H9 (cell line): ENCODE measurements around the gene CACNA1H. TPM values are rescaled to one million over a fixed set of nuclear protein-coding genes. Genes with fewer than 3 reads are reported as not detected.

Experiments used
- DNase-seq: peaks from one replicate; pipeline ENCODE4 v3.0.0-alpha.2; 2017
- H2AFZ ChIP-seq: one replicate; pipeline ENCODE4 v1.6.1; 2013; ENCODE audit warnings: mild to moderate bottlenecking, low read length, control low read depth, moderate library complexity
- H2AK5ac ChIP-seq: 2 replicates; pipeline ENCODE4 v1.6.1; 2013; ENCODE audit warnings: low read length, control low read depth, mixed read lengths; ENCODE audit not compliant: insufficient read length
- H2BK120ac ChIP-seq: one replicate; pipeline ENCODE4 v1.6.1; 2013; ENCODE audit warnings: low read depth, mild to moderate bottlenecking, low read length, control low read depth, inconsistent platforms; ENCODE audit not compliant: poor library complexity, severe bottlenecking
- H2BK12ac ChIP-seq: 2 replicates; pipeline ENCODE4 v1.6.1; 2013; ENCODE audit warnings: low read length, control low read depth, mixed read lengths, low read depth; ENCODE audit not compliant: insufficient read length
- H2BK15ac ChIP-seq: 2 replicates; pipeline ENCODE4 v1.6.1; 2013; ENCODE audit warnings: low read depth, low read length, control low read depth
- H2BK20ac ChIP-seq: one replicate; pipeline ENCODE4 v1.6.1; 2013; ENCODE audit warnings: low read depth, mild to moderate bottlenecking, low read length, control low read depth, inconsistent platforms; ENCODE audit not compliant: poor library complexity, severe bottlenecking
- H2BK5ac ChIP-seq: 2 replicates; pipeline ENCODE4 v1.6.1; 2013; ENCODE audit warnings: low read length, control low read depth, mixed read lengths; ENCODE audit not compliant: insufficient read length
- H3K14ac ChIP-seq: 2 replicates; pipeline ENCODE4 v1.6.1; 2013; ENCODE audit warnings: low read length, control low read depth; ENCODE audit not compliant: insufficient read depth
- H3K18ac ChIP-seq: 2 replicates; pipeline ENCODE4 v1.6.1; 2013; ENCODE audit warnings: low read depth, mild to moderate bottlenecking, mixed read lengths, low read length, control low read depth; ENCODE audit not compliant: insufficient read length
- H3K23ac ChIP-seq: 2 replicates; pipeline ENCODE4 v1.6.1; 2013; ENCODE audit warnings: low read length, control low read depth, mixed read lengths, low read depth; ENCODE audit not compliant: insufficient read length
- H3K23me2 ChIP-seq: 2 replicates; pipeline ENCODE4 v1.6.1; 2013; ENCODE audit warnings: low read depth, mild to moderate bottlenecking, mixed read lengths, low read length, control low read depth; ENCODE audit not compliant: insufficient read length, poor library complexity, severe bottlenecking
- H3K27ac ChIP-seq: 2 replicates; pipeline ENCODE4 v1.5.1; 2013; ENCODE audit warnings: low read length, control low read depth, mixed read lengths, low read depth; ENCODE audit not compliant: insufficient read length
- H3K27me3 ChIP-seq: 2 replicates; pipeline ENCODE4 v1.6.1; 2013; ENCODE audit warnings: low read length, control low read depth, inconsistent platforms; ENCODE audit not compliant: insufficient read depth
- H3K4ac ChIP-seq: 2 replicates; pipeline ENCODE4 v1.6.1; 2013; ENCODE audit warnings: low read depth, mild to moderate bottlenecking, control low read depth, inconsistent platforms, low read length, moderate library complexity
- H3K4me1 ChIP-seq: 2 replicates; pipeline ENCODE4 v1.6.1; 2013; ENCODE audit warnings: low read length, control low read depth, inconsistent platforms; ENCODE audit not compliant: insufficient read depth
- H3K4me2 ChIP-seq: 2 replicates; pipeline ENCODE4 v1.6.1; 2013; ENCODE audit warnings: low read length, control low read depth, mixed read lengths; ENCODE audit not compliant: insufficient read length, insufficient read depth
- H3K56ac ChIP-seq: 2 replicates; pipeline ENCODE4 v1.6.1; 2013; ENCODE audit warnings: low read depth, mild to moderate bottlenecking, mixed read lengths, low read length, control low read depth; ENCODE audit not compliant: insufficient read length
- H3K79me1 ChIP-seq: 2 replicates; pipeline ENCODE4 v1.6.1; 2013; ENCODE audit warnings: low read depth, mild to moderate bottlenecking, moderate library complexity, low read length, control low read depth, inconsistent platforms; ENCODE audit not compliant: insufficient read depth, poor library complexity, severe bottlenecking
- H3K79me2 ChIP-seq: 2 replicates; pipeline ENCODE4 v1.6.1; 2013; ENCODE audit warnings: low read length, control low read depth, inconsistent platforms; ENCODE audit not compliant: insufficient read depth
- H3K9ac ChIP-seq: 2 replicates; pipeline ENCODE4 v1.6.1; 2013; ENCODE audit warnings: low read length, control low read depth, mixed read lengths; ENCODE audit not compliant: insufficient read length; ENCODE audit errors: extremely low read depth
- H3K9me3 ChIP-seq: one replicate; pipeline ENCODE4 v1.6.1; 2013; ENCODE audit warnings: low read depth, low read length, inconsistent platforms; ENCODE audit not compliant: control insufficient read depth
- H3T11ph ChIP-seq: one replicate; pipeline ENCODE4 v1.6.1; 2013; ENCODE audit warnings: mild to moderate bottlenecking, low read length, control low read depth, inconsistent platforms
- H4K20me1 ChIP-seq: one replicate; pipeline ENCODE4 v1.6.1; 2013; ENCODE audit not compliant: control insufficient read depth, insufficient read length, insufficient read depth
- H4K5ac ChIP-seq: 2 replicates; pipeline ENCODE4 v1.6.1; 2013; ENCODE audit warnings: low read depth, mild to moderate bottlenecking, mixed read lengths, low read length, control low read depth; ENCODE audit not compliant: insufficient read length
- H4K8ac ChIP-seq: replicated peaks from 2 replicates; pipeline ENCODE4 v1.6.1; 2013; ENCODE audit warnings: low read length, control low read depth, mixed read lengths, low read depth; ENCODE audit not compliant: insufficient read length
- H4K91ac ChIP-seq: 2 replicates; pipeline ENCODE4 v1.6.1; 2013; ENCODE audit warnings: low read depth, mild to moderate bottlenecking, moderate library complexity, mixed read lengths, low read length, control low read depth; ENCODE audit not compliant: insufficient read length
- H3K27ac Mint-ChIP-seq, 3 experiments: 2 replicates in 2 of 3; 3 replicates in 1 of 3; pipeline ENCODE4 v1.8.0; 2020 to 2021; ENCODE audit warnings: mixed read lengths in 3 of 3, mild to moderate bottlenecking in 1 of 3, moderate library complexity in 1 of 3
- H3K27me3 Mint-ChIP-seq: 2 replicates; pipeline ENCODE4 v1.8.0; 2021; ENCODE audit warnings: low read depth, mild to moderate bottlenecking, moderate library complexity, mixed read lengths
- H3K36me3 Mint-ChIP-seq, 3 experiments: 2 replicates in 2 of 3; 3 replicates in 1 of 3; pipeline ENCODE4 v1.8.0; 2020 to 2021; ENCODE audit warnings: low read depth in 3 of 3, mixed read lengths in 3 of 3; ENCODE audit not compliant: insufficient read depth in 1 of 3
- H3K4me1 Mint-ChIP-seq, 2 experiments: 2 replicates each; pipeline ENCODE4 v1.8.0; 2020; ENCODE audit warnings: mixed read lengths in 2 of 2
- H3K4me3 Mint-ChIP-seq, 2 experiments: 2 replicates in 1 of 2; 3 replicates in 1 of 2; pipeline ENCODE4 v1.8.0; 2020 to 2021; ENCODE audit warnings: mild to moderate bottlenecking in 2 of 2, mixed read lengths in 2 of 2, moderate library complexity in 1 of 2
- H3K9me3 Mint-ChIP-seq, 2 experiments: 2 replicates in 1 of 2; 3 replicates in 1 of 2; pipeline ENCODE4 v1.8.0; 2020; ENCODE audit warnings: mild to moderate bottlenecking in 2 of 2, mixed read lengths in 2 of 2, moderate library complexity in 1 of 2
- CTCF ChIP-seq: fragments of 200-600 bp; sonication (generic); conservative IDR thresholded peaks from 3 replicates; pipeline ENCODE4 v1.8.0; 2021; ENCODE audit warnings: antibody characterized with exemption, mild to moderate bottlenecking
- WGBS: extraction: QIAGEN DNeasy Blood & Tissue Kit; methylation state at CpG from one replicate; pipeline ENCODE4 v1.1.7; 2013; ENCODE audit warnings: missing lambda C conversion rate, low lambda C conversion rate, mixed read lengths; ENCODE audit not compliant: insufficient read length; ENCODE audit errors: extremely low coverage; 5-methylcytosine and 5-hydroxymethylcytosine counted together
- total RNA-seq: library from RNA; stranded (reverse); gene quantifications from 2 replicates; pipeline ENCODE4 v1.2.1, GENCODE V29; 2021

The CACNA1H gene
- total RNA-seq, 1 experiment from 2014 or later = 43.3 TPM

- H4K20me1 ChIP-seq = no peaks in the 10 kb centered on the region
- H3K18ac ChIP-seq = no peak overlapping the region
- no peak overlapping the region for H3K23ac ChIP-seq
- no peak overlapping the region for H3K9ac ChIP-seq
- H4K91ac ChIP-seq = no peak overlapping the region
- no peaks in the 10 kb centered on the region for H3K79me2 ChIP-seq
- no peak overlapping the region for H3K56ac ChIP-seq
- H3K4me1 ChIP-seq = no peaks in the 10 kb centered on the region
- no peak overlapping the region for H2AFZ ChIP-seq
- Mint-ChIP-seq H3K4me3 (no peak overlapping the region), H3K4me1 (peaks cover 0 to 7% of the 10 kb centered on the region in 2 experiments; a peak in 1 of 4 replicates), H3K36me3 (no peaks in the 10 kb centered on the region), H3K9me3 (no peaks in the 10 kb centered on the region), H3K27ac (no peak overlapping the region), H3K27me3 (peaks cover 2% of the 10 kb centered on the region; the same call in 1 of the 2 replicates)
- H2BK20ac ChIP-seq = no peak overlapping the region
- WGBS = no CpG with 5 or more reads among the region's 18 CpGs
- H3K4me2 ChIP-seq = no peak overlapping the region
- no peaks in the 10 kb centered on the region for H3K79me1 ChIP-seq
- no peak overlapping the region for H3K27ac ChIP-seq
- no peaks in the 10 kb centered on the region for H3K9me3 ChIP-seq
- H2AK5ac ChIP-seq = no peak overlapping the region
- no peak overlapping the region for H2BK5ac ChIP-seq
- no peaks in the 10 kb centered on the region for H3K23me2 ChIP-seq
- DNase-seq = no peak
- H4K8ac ChIP-seq = no peak overlapping the region
- no peak overlapping the region for H3K4ac ChIP-seq
- TF ChIP-seq CTCF = no peak
- H2BK15ac ChIP-seq = no peak overlapping the region
- H2BK12ac ChIP-seq = no peak overlapping the region
- H4K5ac ChIP-seq = no peak overlapping the region
- H3T11ph ChIP-seq = no peak overlapping the region
- no peaks in the 10 kb centered on the region for H3K27me3 ChIP-seq
- H3K14ac ChIP-seq = 0 out of 2 replicates have a peak overlapping the region, but pooled peaks have one; percentile 16
- no peak overlapping the region for H2BK120ac ChIP-seq
These were observed 28.6 kb upstream of the CACNA1H start for GRCh38 chr16:1124291-1124690.
